Activated naive CD4-positive, alpha-beta T cell treated with anti-CD3 and anti-CD28 coated beads, Interleukin-2, amount 10 ng/mL, durations not matched to agents 5 hours and 36 hours (primary cell): ENCODE results near the gene HAS3. TPM values are rescaled to one million over a fixed set of nuclear protein-coding genes. Genes with fewer than 3 reads are reported as not detected.

Source experiments
- total RNA-seq, 2 experiments: library from RNA; stranded (reverse); gene quantifications; one replicate each; pipeline ENCODE4 v1.2.3, GENCODE V29; 2021

HAS3 gene
- total RNA-seq, result under 1 TPM; 0.43 to 0.48 TPM

GRCh38 chr16:69105501-69106361 lies at the start of gene HAS3:
Gene HAS3, plus strand, starts transcription at chr16:69105653. Its CDS starts 3,743 bp downstream, at chr16:69109396.

DNA sequence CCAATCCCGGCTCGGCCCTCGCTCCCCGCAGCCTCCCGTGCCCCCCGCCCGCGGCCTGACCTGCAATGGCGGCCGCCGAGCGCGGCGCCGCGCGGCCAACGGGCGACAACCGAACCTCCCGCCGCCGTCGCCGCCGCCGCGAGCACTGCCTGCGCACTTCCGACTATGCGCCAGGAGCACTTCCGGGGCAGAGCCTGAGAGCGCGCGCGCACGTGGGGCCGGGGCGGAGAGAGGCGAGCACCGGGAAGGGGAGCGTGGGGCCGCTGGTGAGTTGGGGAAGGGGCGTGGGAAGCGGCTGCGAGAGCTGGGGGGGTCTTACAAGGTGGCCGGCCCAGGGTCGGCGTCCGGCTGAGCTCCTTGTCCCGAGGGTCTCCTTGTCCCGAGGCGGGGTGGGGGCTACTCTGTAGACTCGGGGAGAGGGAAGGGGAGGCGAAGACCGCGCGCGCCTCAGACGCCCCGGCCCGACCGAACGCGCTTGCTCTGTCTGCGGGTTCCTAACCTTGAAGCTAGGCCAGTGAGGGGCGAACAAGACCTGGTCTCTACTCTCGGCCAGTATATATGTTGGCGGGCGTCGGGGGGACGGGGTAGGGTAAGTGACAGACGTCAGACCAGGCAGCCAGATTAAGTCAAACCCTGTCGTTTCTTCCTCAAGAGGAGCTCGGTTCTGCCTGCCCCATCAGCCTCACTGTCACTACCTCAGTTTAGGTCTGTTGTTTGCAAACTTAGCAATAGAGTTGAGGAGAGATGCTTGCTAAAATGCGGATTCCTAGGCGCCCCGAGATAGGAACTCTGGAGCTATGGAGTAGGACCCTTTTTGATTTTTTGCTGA lies 27.2 kb downstream of the HAS3 start, which contains the start of the genes CHTF8 and UTP4:
CHTF8 (minus strand) TSS at position 165 of the 829 bp plus-strand sequence. CDS start 11,130 bp downstream, outside the sequence.
UTP4 (plus strand) TSS at position 226 of the 829 bp plus-strand sequence. CDS start 811 bp downstream, outside the sequence.

Other genes with a start within 250 kb of the HAS3 start
- 100 to 1,000 TPM; 117 to 123 TPM for gene CHTF8, start 26.9 kb downstream of the HAS3 start, total RNA-seq
- gene UTP4, start 27.0 kb downstream of the HAS3 start, total RNA-seq, result 10 to 100 TPM; 44.3 to 45.1 TPM
- gene SNTB2, start 81.5 kb downstream of the HAS3 start, total RNA-seq, result 10 to 100 TPM; 17.4 to 18.2 TPM
- gene VPS4A, start 205.7 kb downstream of the HAS3 start, total RNA-seq, result 10 to 100 TPM; 31.8 to 33.2 TPM
- gene PDF, start 224.9 kb downstream of the HAS3 start, total RNA-seq, result 10 to 100 TPM; 10.6 to 11.6 TPM
- 10 to 100 TPM; 34.8 to 35.1 TPM for gene COG8, start 233.9 kb downstream of the HAS3 start, total RNA-seq
- gene NIP7, start 234.1 kb downstream of the HAS3 start, total RNA-seq, result 10 to 100 TPM; 33.9 to 35.4 TPM
- gene TMED6, start 246.1 kb downstream of the HAS3 start, total RNA-seq, result 1 to 10 TPM; 2.3 to 2.9 TPM